Ascending aorta (tissue), 2 donors: ENCODE data around the gene FNTB. TPM values are rescaled to one million over a fixed set of nuclear protein-coding genes. Genes with fewer than 3 reads are reported as not detected.

ENCODE experiments used
- DNase-seq, 2 donors: peaks; one replicate each; pipeline ENCODE4 v3.0.0-alpha.2; 2019; ENCODE audit warnings: low spot score in 2 of 2
- H3K27ac ChIP-seq, 2 donors: fragments of 200-600 bp; sonication (generic); one replicate each; pipeline ENCODE4 v1.5.1; 2016 to 2017; ENCODE audit warnings: mild to moderate bottlenecking in 1 of 2
- H3K27me3 ChIP-seq: fragments of 200-600 bp; sonication (generic); one replicate; pipeline ENCODE4 v1.5.1; 2017
- H3K36me3 ChIP-seq, 2 donors: fragments of 200-600 bp; sonication (generic); one replicate each; pipeline ENCODE4 v1.5.1; 2016
- H3K4me1 ChIP-seq, 2 donors: fragments of 200-600 bp; sonication (generic); one replicate each; pipeline ENCODE4 v1.5.1; 2016 to 2017; ENCODE audit warnings: mild to moderate bottlenecking in 1 of 2
- H3K4me3 ChIP-seq, 2 donors: fragments of 200-600 bp; sonication (generic); one replicate each; pipeline ENCODE4 v1.5.1; 2016 to 2017; ENCODE audit warnings: mild to moderate bottlenecking in 1 of 2
- H3K9me3 ChIP-seq, 2 donors: fragments of 200-600 bp; sonication (generic); one replicate each; pipeline ENCODE4 v1.5.1; 2016
- intact Hi-C: fragments of 100-400 bp; cut with DNase I; formaldehyde crosslinking; loops from one replicate; pipeline ENCODE4 v1.15.1; 2023
- total RNA-seq: library from RNA; depleted of rRNA; stranded (reverse); fragments of >200 nt; gene quantifications from one replicate; pipeline ENCODE4 v1.1.0, GENCODE V29; 2016
- TF ChIP-seq, protein P1 (sequence below), 3 experiments: fragments of 200-600 bp in 2 of 3; fragments of 450-650 bp in 1 of 3; sonication (generic) in 2 of 3; IDR thresholded peaks; one replicate each; pipeline ENCODE4 v1.5.1; 2016 to 2019; ENCODE audit warnings: antibody characterized with exemption in 3 of 3, mild to moderate bottlenecking in 1 of 3, moderate library complexity in 1 of 3

FNTB gene
- total RNA-seq, 1 donor from 2014 or later: 13.9 TPM

- intact Hi-C loops: no loop called here
- no peaks in the 10 kb centered on the region for H3K27me3 ChIP-seq
- H3K9me3 ChIP-seq: no peaks in the 10 kb centered on the region
- H3K4me3 ChIP-seq: no peak overlapping the region
- TF ChIP-seq, protein P1, sequence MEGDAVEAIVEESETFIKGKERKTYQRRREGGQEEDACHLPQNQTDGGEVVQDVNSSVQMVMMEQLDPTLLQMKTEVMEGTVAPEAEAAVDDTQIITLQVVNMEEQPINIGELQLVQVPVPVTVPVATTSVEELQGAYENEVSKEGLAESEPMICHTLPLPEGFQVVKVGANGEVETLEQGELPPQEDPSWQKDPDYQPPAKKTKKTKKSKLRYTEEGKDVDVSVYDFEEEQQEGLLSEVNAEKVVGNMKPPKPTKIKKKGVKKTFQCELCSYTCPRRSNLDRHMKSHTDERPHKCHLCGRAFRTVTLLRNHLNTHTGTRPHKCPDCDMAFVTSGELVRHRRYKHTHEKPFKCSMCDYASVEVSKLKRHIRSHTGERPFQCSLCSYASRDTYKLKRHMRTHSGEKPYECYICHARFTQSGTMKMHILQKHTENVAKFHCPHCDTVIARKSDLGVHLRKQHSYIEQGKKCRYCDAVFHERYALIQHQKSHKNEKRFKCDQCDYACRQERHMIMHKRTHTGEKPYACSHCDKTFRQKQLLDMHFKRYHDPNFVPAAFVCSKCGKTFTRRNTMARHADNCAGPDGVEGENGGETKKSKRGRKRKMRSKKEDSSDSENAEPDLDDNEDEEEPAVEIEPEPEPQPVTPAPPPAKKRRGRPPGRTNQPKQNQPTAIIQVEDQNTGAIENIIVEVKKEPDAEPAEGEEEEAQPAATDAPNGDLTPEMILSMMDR (IDR thresholded peaks at IDR 0.05): no peak
- H3K4me1 ChIP-seq: no peaks in the 10 kb centered on the region
- DNase-seq: no peak
- H3K27ac ChIP-seq: no peak overlapping the region
- H3K36me3 ChIP-seq: no peaks in the 10 kb centered on the region
Measured at GRCh38 chr14:64958743-64959142, 28.0 kb upstream of the FNTB start.

DNA sequence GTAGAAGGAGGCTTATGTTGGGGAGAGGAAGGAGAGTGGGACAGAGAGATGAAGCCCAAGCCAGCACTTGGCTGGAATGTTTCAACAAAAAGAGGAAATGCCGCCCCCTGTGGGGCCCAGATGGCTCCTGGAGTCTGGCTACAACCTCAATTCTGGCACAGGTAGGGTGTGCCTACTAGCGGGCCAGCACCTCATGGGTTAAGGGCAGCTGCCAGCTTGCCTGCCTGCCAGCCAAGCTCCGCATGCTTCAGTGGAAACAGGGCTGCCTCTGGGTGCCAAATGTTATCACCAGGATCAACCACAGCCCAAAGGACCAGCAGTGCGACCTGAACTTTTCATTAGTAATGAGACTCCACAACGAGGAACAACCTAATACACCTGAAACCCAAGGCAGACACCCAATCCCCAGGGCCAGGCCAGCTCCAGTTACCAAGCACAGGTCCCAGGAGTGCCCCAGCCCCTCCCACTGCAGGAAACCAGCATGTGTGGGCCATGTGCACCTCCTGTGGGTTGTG is 25.9 kb upstream of the FNTB start:
- H3K27me3 ChIP-seq: no peaks in the 10 kb centered on the region
- H3K9me3 ChIP-seq: no peaks in the 10 kb centered on the region
- no peak overlapping the region for H3K27ac ChIP-seq
- no peak overlapping the region for H3K4me3 ChIP-seq
- H3K4me1 ChIP-seq: no peaks in the 10 kb centered on the region
- H3K36me3 ChIP-seq: no peaks in the 10 kb centered on the region
- TF ChIP-seq, protein P1 (IDR thresholded peaks at IDR 0.05): no peak
- intact Hi-C loops: no loop called here
- no peak for DNase-seq

GRCh38 chr14:64963611-64964010 is 23.1 kb upstream of the FNTB start:
- intact Hi-C loops: no loop called here
- TF ChIP-seq, protein P1 (IDR thresholded peaks at IDR 0.05): no peak
- no peak for DNase-seq

GRCh38 chr14:64965356-64966000 is 21.2 kb upstream of the FNTB start:
- H3K27me3 ChIP-seq: no peaks in the 10 kb centered on the region
- TF ChIP-seq, protein P1 (IDR thresholded peaks at IDR 0.05): no peak
- no peaks in the 10 kb centered on the region for H3K9me3 ChIP-seq
- intact Hi-C loops: no loop called here
- H3K36me3 ChIP-seq: no peaks in the 10 kb centered on the region
- no peaks in the 10 kb centered on the region for H3K4me1 ChIP-seq
- no peak overlapping the region for H3K4me3 ChIP-seq
- no peak overlapping the region for H3K27ac ChIP-seq
- no peak for DNase-seq

More at GRCh38 chr14:64963611-64964010, 23.1 kb upstream of the FNTB start:
- no peak overlapping the region for H3K27ac ChIP-seq
- H3K27me3 ChIP-seq: no peaks in the 10 kb centered on the region
- H3K36me3 ChIP-seq: no peaks in the 10 kb centered on the region
- H3K4me3 ChIP-seq: no peak overlapping the region
- no peaks in the 10 kb centered on the region for H3K4me1 ChIP-seq
- no peaks in the 10 kb centered on the region for H3K9me3 ChIP-seq

DNA sequence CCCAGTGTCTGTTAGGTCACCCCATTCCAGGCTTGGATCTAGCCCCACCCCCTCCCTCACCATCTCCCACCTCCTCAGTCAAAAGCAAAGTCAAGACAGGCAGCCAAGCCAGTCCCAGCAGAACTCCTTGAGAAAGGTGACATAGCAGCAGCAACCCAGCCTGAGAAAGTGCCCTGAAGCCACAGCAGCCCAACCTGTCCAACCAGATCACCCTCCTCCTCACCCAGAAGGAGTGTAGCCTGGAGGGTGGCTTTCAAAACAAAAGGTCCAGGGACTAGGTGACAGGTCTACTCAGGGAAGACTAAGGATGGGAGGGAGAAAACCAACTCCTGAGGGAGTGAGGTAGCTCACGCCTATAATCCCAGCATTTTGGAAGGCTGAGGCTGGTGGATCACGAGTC is 19.7 kb upstream of the FNTB start:
- Histone ChIP-seq H3K4me1 (peaks cover 6 to 7% of the 10 kb centered on the region in 2 donors), H3K27ac (no peak overlapping the region), H3K9me3 (no peaks in the 10 kb centered on the region), H3K36me3 (no peaks in the 10 kb centered on the region), H3K4me3 (no peak overlapping the region), H3K27me3 (no peaks in the 10 kb centered on the region)
- DNase-seq: no peak
- intact Hi-C loops: no loop called here
- TF ChIP-seq, protein P1 (IDR thresholded peaks at IDR 0.05): no peak
